GM12891 (cell line): ENCODE data around the gene UNC5C.

Source experiments
- DNase-seq: peaks from one replicate; pipeline ENCODE4 v3.0.0; 2011; ENCODE audit warnings: low spot score; ENCODE audit not compliant: insufficient read length
- FAIRE-seq: peaks from 2 replicates; lab custom pipeline; 2011; peaks lifted over from hg19 to GRCh38; lab: Jason Lieb, UNC
- PAX5 ChIP-seq: IDR thresholded peaks from 2 replicates; pipeline ENCODE4 v1.6.1; 2011; ENCODE audit warnings: low read length, moderate library complexity, mild to moderate bottlenecking; ENCODE audit not compliant: insufficient read depth, severe bottlenecking
- POLR2A ChIP-seq: IDR thresholded peaks from 2 replicates; pipeline ENCODE4 v1.6.1; 2011; ENCODE audit warnings: low read depth, low read length, control low read depth
- POLR2AphosphoS5 ChIP-seq: IDR thresholded peaks from 2 replicates; pipeline ENCODE4 v1.6.1; 2011; ENCODE audit warnings: low read depth, low read length, control low read depth
- POU2F2 ChIP-seq: IDR thresholded peaks from 2 replicates; pipeline ENCODE4 v1.6.1; 2011; ENCODE audit warnings: low read depth, mild to moderate bottlenecking, control low read depth, low read length, moderate library complexity
- SPI1 ChIP-seq: IDR thresholded peaks from 2 replicates; pipeline ENCODE4 v1.6.1; 2011; ENCODE audit warnings: low read depth, low read length, control low read depth
- TAF1 ChIP-seq: IDR thresholded peaks from 2 replicates; pipeline ENCODE4 v1.6.1; 2011; ENCODE audit warnings: low read depth, low read length, control low read depth

The UNC5C gene

DNA sequence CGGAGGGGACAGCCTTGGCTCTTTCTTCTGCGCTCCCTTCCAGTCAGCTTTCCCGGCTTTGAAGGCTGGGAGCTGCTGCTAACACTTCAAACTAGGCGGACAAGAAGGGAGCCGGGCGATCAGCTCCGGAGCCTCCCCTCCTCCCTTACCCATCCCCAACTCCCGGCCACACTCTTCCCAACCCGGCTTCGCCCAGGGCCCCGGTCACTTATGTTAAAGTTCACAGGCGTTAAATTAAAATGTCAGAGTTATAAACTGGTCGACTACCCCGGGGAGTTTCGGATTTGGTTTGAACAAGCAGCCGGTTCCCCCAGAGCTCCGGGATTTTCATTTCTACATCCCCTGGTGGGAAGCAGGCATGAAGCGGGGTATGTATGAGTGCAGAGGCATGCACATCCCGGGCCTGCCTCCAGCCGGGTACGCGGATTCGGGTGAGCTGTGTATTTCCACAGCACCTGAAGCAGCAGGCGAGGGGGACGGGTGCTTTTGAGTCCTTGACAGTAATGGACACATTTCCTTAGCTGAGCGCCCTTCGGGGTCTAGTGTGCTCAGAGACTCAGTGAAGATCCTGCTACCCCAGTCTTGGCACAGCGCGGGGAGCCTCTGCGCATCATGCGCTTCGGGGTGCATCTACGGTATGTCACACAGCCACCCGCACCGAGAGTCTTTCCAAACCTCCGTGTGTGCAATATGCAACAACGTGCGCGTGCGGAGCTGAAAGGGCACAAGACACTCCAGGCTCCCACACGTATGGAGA, 880 bp downstream of the UNC5C start:
- no peak for FAIRE-seq
- no peak for DNase-seq
- no peak for TF ChIP-seq POLR2AphosphoS5
- TF ChIP-seq TAF1: no peak
- no peak for TF ChIP-seq POLR2A
- no peak for TF ChIP-seq SPI1
- TF ChIP-seq PAX5: no peak
- no peak for TF ChIP-seq POU2F2

DNA sequence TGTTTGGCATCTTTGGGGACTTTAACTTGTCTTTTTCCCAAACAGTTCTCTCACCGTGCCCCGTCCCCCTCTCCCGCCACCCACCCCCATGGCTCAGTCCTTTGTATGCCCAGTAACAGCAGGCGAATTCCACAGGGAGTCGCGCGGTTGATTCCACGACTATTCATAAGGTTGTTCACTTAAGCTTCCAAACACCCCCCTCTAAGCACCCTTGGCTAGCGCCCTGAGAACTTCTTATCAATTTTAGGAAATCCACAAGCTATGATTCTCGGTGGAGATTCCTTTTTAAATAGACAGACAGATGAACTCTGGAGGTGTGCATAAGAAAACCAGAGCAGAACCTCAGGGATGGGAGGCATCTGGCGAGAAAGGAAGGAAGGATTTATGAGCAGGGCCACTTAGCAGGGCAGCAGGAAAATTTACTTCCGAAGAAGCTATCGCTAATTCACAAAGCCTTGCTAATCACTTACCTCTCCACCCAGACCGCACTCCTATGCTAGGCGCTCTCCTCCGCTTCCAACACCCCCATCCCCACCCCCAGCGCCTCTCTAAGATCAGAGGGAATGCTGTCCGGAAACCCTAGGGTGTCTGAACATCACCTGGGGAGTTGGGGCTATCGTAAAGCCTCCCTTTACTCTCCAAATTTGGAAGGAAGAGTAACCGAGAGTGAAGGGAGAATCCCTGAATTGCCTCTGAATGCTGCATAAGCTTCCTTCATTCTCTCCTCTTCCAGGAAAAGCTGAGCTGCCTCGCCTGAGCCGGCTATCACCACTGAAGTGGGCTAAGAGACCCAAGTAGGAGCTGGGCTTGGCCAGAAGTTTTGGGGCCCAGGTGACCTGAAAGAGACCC, 1.7 kb downstream of the UNC5C start:
- TF ChIP-seq TAF1 (no peak), POU2F2 (no peak), PAX5 (no peak), POLR2AphosphoS5 (no peak), SPI1 (no peak), POLR2A (no peak)
- DNase-seq (no peak), FAIRE-seq (no peak)

DNA sequence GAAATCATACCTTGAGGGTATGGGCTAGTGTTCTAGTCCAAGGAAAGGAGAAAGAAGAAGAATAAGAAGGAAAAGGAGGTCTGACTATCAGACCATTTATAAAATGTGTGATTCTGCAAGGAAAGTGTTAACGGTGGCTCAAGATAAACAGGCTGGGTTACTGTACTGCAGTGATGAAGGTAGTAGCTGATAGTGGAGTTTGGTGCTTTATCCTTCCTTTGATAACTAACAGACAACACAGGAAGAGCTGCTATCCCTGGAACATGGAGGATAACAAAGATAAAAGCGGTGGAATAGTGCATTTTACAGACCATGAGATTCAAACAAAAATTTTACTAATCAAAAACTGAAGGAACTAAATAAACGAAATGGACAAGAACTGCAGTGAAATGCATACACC, 2.6 kb downstream of the UNC5C start:
- DNase-seq: no peak
- TF ChIP-seq SPI1: no peak
- no peak for TF ChIP-seq POU2F2
- TF ChIP-seq PAX5: no peak
- no peak for TF ChIP-seq POLR2A
- FAIRE-seq: no peak

DNA sequence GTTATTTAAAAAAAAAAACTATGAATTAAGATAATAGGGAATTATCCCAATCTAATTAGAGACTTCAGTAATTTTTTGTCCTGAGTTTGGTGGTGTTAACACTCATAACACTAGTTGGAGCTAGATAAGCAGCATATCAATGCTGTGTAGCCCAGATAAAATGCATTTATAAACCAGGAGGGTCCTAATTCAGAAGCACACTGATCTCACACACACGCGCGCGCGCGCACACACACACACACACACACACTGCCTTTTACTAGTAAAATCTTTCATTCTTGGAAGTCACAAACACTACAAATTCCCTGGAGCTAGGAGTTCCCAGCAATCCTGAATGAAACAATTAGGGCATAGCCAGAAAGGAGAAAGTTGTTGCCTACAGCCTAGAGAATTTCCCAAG, 3.2 kb downstream of the UNC5C start:
- DNase-seq (no peak), FAIRE-seq (no peak)
- TF ChIP-seq POLR2AphosphoS5 (no peak), POLR2A (no peak), POU2F2 (no peak), PAX5 (no peak), TAF1 (no peak), SPI1 (no peak)

DNA sequence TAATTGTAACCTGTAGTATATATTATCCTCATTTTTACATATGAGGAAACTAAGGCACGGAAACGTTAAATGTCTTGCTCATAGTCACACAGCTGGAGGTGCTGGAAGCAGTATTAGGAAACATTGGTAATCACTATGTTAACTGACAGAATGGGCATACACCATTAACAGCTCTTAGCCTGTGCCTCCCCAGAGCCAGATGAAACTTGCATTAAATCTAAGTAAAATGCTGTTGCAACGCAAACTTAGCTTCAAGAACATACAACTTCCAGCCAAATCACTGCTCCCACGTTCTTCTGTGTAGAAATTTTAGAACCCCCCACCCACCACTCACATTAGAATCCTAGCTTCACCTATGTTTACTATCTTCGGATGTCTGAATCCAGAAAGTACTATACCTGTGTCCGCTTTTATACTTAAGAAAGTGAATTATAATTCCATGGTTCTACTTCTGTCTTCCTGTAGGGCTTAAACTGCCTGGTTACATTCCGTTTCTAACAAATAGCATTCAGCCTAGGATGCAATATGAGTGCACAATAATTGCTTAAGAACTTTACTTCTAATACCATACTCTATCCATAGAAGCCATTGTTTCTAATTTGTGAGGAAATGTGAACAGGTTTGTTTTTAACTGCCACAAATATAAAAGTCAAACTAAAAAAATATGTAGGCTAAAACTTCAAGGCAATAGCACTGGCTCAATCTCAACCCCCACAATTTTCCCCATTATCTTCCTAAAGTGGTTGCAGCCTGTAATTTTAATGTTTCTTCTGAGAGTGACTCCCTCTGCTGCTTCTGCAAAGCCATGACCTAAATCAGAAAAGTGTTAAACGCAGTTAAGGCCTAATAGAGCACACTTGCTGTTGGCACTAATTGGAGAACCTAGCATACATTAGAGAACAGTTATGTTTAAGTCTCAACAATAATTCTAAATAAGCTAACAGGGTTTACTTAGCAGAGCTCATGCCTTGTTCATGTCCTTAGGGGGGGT, 4.4 kb downstream of the UNC5C start:
- FAIRE-seq (no peak), DNase-seq (no peak)
- TF ChIP-seq POU2F2 (no peak), POLR2A (no peak), SPI1 (no peak), TAF1 (no peak), POLR2AphosphoS5 (no peak), PAX5 (no peak)

DNA sequence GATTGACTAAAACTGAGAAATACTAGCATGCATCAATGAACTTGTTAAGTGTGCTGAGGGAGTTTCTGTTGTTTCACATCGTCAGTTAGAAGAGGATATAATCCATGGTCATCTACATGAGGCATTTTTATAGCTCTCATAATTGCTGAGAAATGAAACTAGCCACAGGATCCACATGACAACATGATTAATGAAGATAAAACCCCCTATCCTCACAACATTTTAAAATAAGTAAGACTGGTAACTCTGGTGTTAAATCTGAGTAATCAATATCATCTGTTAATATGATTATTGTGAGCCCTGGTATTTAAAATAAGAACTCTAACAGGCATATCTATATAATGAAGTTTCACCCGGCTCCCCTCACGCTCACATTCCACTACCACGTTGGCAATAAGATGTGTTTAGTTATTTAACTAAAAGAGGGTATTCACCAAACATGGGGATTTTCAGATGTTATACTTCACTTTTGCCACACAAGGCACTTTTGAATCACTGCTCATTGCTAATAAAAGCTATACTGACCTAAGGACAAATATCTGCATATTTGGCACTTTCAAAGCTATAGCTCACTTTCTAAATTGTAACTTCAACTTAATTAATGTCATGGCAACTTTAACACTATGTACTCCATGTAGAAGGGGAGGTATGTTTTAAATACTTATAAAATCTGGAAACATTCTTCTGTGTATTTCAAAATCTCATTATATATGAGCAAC, 6.7 kb downstream of the UNC5C start:
- DNase-seq: no peak
- FAIRE-seq: no peak
- TF ChIP-seq PAX5 (no peak), SPI1 (no peak), TAF1 (no peak), POLR2AphosphoS5 (no peak), POLR2A (no peak), POU2F2 (no peak)

DNA sequence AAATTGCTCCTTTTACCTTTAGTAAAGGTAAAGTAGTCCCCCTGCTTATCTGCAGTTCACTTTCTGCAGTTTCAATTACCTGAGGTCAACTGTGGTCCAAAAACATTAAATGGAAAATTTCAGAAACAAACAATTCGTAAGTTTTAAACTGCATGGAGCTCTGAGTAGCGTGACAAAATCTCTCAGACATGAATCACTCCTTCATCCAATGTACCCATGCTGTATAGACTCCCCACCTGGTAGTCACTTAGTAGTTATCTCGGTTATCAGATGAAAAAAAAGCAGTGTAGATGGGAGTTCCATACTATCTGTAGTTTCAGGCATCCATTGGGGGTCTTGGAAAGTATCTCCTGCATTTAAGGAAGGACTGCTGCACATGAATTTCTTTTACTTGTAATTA, 7.7 kb downstream of the UNC5C start:
- TF ChIP-seq POLR2AphosphoS5 (no peak), POLR2A (no peak), POU2F2 (no peak), PAX5 (no peak), SPI1 (no peak), TAF1 (no peak)
- FAIRE-seq (no peak), DNase-seq (no peak)

DNA sequence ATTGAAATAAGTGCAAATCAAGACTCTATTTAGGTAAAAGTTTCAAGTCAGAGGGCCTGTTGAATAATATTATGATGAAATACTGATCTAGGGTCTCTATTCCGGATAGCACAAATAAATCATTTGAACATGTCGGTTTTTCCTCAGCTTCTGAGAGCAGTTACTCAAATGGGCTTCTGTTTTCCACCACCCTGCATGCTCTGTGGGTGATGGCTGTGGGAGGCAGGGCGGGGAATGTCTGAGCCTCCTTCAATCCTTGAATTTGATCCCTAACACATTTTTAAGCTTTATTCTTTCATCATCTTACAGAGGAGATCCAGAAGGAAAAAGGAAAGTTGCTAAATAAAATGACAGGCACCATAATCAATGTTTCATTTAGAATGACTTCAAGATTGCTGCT, 8.5 kb downstream of the UNC5C start:
- TF ChIP-seq POLR2AphosphoS5 (no peak), PAX5 (no peak), TAF1 (no peak), POLR2A (no peak), POU2F2 (no peak), SPI1 (no peak)
- no peak for FAIRE-seq
- DNase-seq: no peak

DNA sequence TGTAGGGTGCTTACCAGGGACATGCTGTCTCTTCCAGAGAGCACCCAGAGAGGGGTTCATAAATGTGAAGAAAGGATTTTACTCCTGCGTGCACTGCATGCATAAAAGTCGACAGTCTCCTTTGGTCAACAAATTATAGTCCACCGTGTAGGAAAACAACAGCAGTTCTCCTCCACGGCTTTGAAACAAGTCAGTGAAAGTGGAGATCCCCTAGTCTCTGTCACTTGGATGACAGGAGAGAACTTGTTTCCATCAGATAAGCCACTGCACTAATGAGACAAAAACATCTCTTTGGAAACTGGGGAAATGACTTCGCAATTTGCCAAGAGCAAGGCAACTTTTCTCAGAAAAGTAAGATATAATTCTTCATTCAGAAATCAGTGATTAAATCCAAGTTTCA, 9.7 kb downstream of the UNC5C start:
- TF ChIP-seq POLR2AphosphoS5: no peak
- TF ChIP-seq POLR2A: no peak
- no peak for TF ChIP-seq POU2F2
- TF ChIP-seq PAX5: no peak
- TF ChIP-seq SPI1: no peak
- no peak for TF ChIP-seq TAF1
- FAIRE-seq: no peak
- DNase-seq: no peak
